Hepatocyte (in vitro differentiated cells): Measurements from ENCODE around the gene RHPN2. TPM values are rescaled to one million over a fixed set of nuclear protein-coding genes. Genes with fewer than 3 reads are reported as not detected.
A peak's percentile ranks its signal among the peaks of the same experiment; 100 is the strongest.

Experiments used
- DNase-seq: peaks from one replicate; pipeline ENCODE4 v3.0.0-alpha.2; 2016; ENCODE audit warnings: low spot score
- H2AFZ ChIP-seq: fragments of 200-600 bp; sonication (generic); 2 replicates; pipeline ENCODE4 v1.6.0; 2016; ENCODE audit warnings: antibody characterized with exemption, mild to moderate bottlenecking
- H3K27ac ChIP-seq: fragments of 200-600 bp; sonication (generic); 2 replicates; pipeline ENCODE4 v1.5.1; 2016; ENCODE audit warnings: mild to moderate bottlenecking
- H3K27me3 ChIP-seq: fragments of 200-600 bp; sonication (generic); 2 replicates; pipeline ENCODE4 v1.6.1; 2016
- H3K36me3 ChIP-seq: fragments of 200-600 bp; sonication (generic); replicated peaks from 2 replicates; pipeline ENCODE4 v1.5.1; 2016; ENCODE audit warnings: low read depth; ENCODE audit not compliant: insufficient read depth
- H3K4me1 ChIP-seq: fragments of 200-600 bp; sonication (generic); 2 replicates; pipeline ENCODE4 v1.5.1; 2016; ENCODE audit warnings: mild to moderate bottlenecking, moderate library complexity; ENCODE audit not compliant: insufficient read depth
- H3K4me2 ChIP-seq: fragments of 200-600 bp; sonication (generic); 2 replicates; pipeline ENCODE4 v1.6.0; 2016
- H3K4me3 ChIP-seq: fragments of 200-600 bp; sonication (generic); 2 replicates; pipeline ENCODE4 v1.5.1; 2016; ENCODE audit warnings: mild to moderate bottlenecking
- H3K79me2 ChIP-seq: fragments of 200-600 bp; sonication (generic); 2 replicates; pipeline ENCODE4 v1.6.0; 2017; ENCODE audit warnings: mild to moderate bottlenecking
- H3K9me2 ChIP-seq: fragments of 200-600 bp; sonication (generic); replicated peaks from 2 replicates; pipeline ENCODE4 v1.6.0; 2017; ENCODE audit warnings: mild to moderate bottlenecking; ENCODE audit not compliant: insufficient read depth
- H3K9me3 ChIP-seq: fragments of 200-600 bp; sonication (generic); 2 replicates; pipeline ENCODE4 v1.5.1; 2016; ENCODE audit warnings: low read depth, mild to moderate bottlenecking
- H4K20me1 ChIP-seq: fragments of 200-600 bp; sonication (generic); 2 replicates; pipeline ENCODE4 v1.6.0; 2016; ENCODE audit warnings: mild to moderate bottlenecking; ENCODE audit not compliant: insufficient read depth, poor library complexity, severe bottlenecking
- CTCF ChIP-seq: fragments of 200-600 bp; sonication (generic); IDR thresholded peaks from 2 replicates; pipeline ENCODE4 v1.5.1; 2016; ENCODE audit warnings: antibody characterized with exemption, mild to moderate bottlenecking; ENCODE audit not compliant: poor library complexity
- EZH2 ChIP-seq: fragments of 200-600 bp; sonication (generic); IDR thresholded peaks from 2 replicates; pipeline ENCODE4 v1.6.1; 2016; ENCODE audit warnings: antibody characterized with exemption, mild to moderate bottlenecking, borderline replicate concordance
- EZH2phosphoT487 ChIP-seq: fragments of 200-600 bp; sonication (generic); IDR thresholded peaks from one replicate; pipeline ENCODE4 v1.6.1; 2018; ENCODE audit warnings: antibody characterized with exemption, mild to moderate bottlenecking, low read depth, moderate library complexity; ENCODE audit not compliant: unreplicated experiment, severe bottlenecking
- WGBS: methylation state at CpG from one replicate; pipeline ENCODE4 v1.1.6; 2016; ENCODE audit warnings: low lambda C conversion rate; ENCODE audit errors: missing lambda C conversion rate; 5-methylcytosine and 5-hydroxymethylcytosine counted together
- polyA plus RNA-seq: library from polyadenylated mRNA; unstranded; fragments of >200 nt; fragmentation: Nextera tagmentation; extraction: Ambion mirVana; gene quantifications from 2 replicates; pipeline ENCODE4 v1.2.1, GENCODE V29; 2016
- total RNA-seq: library from RNA; depleted of rRNA; stranded (reverse); fragments of >200 nt; gene quantifications from 2 replicates; pipeline ENCODE4 v1.2.3, GENCODE V29; 2014

RHPN2 gene
- total and polyA plus RNA-seq, 2 experiments from 2014 or later: 44.3 to 67.9 TPM

- 31% methylated on average over 21 of the region's 21 CpGs for WGBS
- Histone ChIP-seq H3K4me3 (peak overlapping the region; percentile 43), H3K27ac (no peak overlapping the region), H3K9me3 (no peaks in the 10 kb centered on the region), H3K36me3 (no peaks in the 10 kb centered on the region), H2AFZ (peak overlapping the region; percentile 57), H3K4me1 (peaks cover 5% of the 10 kb centered on the region), H3K9me2 (no peaks in the 10 kb centered on the region), H4K20me1 (no peaks in the 10 kb centered on the region), H3K79me2 (peaks cover 18% of the 10 kb centered on the region), H3K27me3 (no peaks in the 10 kb centered on the region), H3K4me2 (peak overlapping the region; percentile 94)
- TF ChIP-seq EZH2phosphoT487: no peak
- no peak for TF ChIP-seq CTCF
- no peak for TF ChIP-seq EZH2
- no peak for DNase-seq
These were observed 93.6 kb downstream of the RHPN2 start for GRCh38 chr19:32971012-32971595.

DNA sequence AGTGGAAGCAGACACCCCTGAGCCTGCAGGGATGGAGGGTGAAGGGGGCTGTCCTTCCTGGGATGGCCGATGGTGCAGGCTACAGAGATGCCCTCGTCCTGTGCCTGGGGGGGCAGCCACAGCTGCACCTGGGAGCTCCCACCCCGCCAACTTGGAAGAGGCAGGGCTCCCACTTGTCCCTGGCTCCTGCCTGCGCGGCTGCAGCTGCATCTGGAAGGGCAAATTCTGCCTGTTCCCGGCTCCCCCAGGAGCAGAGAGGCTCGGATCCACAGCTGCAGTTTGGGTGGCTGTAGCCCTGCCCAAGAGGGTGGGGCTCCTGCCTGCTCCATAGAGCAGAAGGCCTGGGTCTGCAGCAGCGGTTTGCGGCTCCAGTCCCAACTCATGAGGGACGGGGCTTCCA lies 95.1 kb downstream of the RHPN2 start:
- Histone ChIP-seq H3K9me2 (no peaks in the 10 kb centered on the region), H3K4me3 (no peak overlapping the region), H4K20me1 (no peaks in the 10 kb centered on the region), H3K79me2 (peaks cover 18% of the 10 kb centered on the region), H3K4me2 (no peak overlapping the region), H3K9me3 (no peaks in the 10 kb centered on the region), H3K4me1 (peaks cover 5% of the 10 kb centered on the region), H3K27ac (no peak overlapping the region), H3K36me3 (no peaks in the 10 kb centered on the region), H3K27me3 (no peaks in the 10 kb centered on the region), H2AFZ (no peak overlapping the region)
- DNase-seq: no peak
- TF ChIP-seq CTCF (no peak), EZH2 (no peak), EZH2phosphoT487 (no peak)
- WGBS: 98% methylated on average over 10 of the region's 10 CpGs

DNA sequence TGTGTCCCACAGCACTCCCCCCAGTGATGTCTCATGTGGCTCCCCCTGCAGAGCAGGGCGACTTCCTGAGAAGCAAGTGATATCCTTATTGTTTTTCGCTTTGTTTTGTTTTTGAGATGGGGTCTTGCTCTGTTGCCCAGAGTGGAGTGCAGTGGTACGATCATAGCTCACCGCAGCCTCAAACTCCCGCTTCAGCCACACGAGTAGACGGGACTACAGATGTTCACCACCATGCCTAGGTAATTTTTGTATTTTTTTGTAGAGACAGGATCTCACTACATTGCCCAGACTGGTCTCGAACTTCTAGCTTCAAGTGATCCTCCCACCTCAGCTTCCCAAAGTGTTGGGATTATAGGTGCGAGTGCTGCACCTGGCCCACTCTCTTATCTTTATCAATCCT lies 97.9 kb downstream of the RHPN2 start:
- H3K27ac ChIP-seq: no peak overlapping the region
- DNase-seq: no peak
- H3K4me2 ChIP-seq: no peak overlapping the region
- no peak overlapping the region for H2AFZ ChIP-seq
- H3K9me2 ChIP-seq: no peaks in the 10 kb centered on the region
- H3K36me3 ChIP-seq: no peaks in the 10 kb centered on the region
- 91% methylated on average over 9 of the region's 9 CpGs for WGBS
- no peaks in the 10 kb centered on the region for H3K9me3 ChIP-seq
- H4K20me1 ChIP-seq: no peaks in the 10 kb centered on the region
- H3K4me1 ChIP-seq: peaks cover 5% of the 10 kb centered on the region
- no peak overlapping the region for H3K4me3 ChIP-seq
- H3K79me2 ChIP-seq: peaks cover 18% of the 10 kb centered on the region
- TF ChIP-seq CTCF (no peak), EZH2 (no peak), EZH2phosphoT487 (no peak)
- no peaks in the 10 kb centered on the region for H3K27me3 ChIP-seq
